Neuronal stem cell (in vitro differentiated cells): ENCODE data around the gene CHST7.

Source experiments
- DNase-seq: peaks from one replicate; pipeline ENCODE4 v3.0.0-alpha.2; 2013; ENCODE audit warnings: low spot score
- H2AFZ ChIP-seq: one replicate; pipeline ENCODE4 v1.6.1; 2013; ENCODE audit warnings: mild to moderate bottlenecking, low read length, inconsistent platforms
- H2AK5ac ChIP-seq: 2 replicates; pipeline ENCODE4 v1.6.1; 2013; ENCODE audit warnings: low read depth, mild to moderate bottlenecking, inconsistent platforms, low read length, moderate library complexity, mixed read lengths
- H2BK120ac ChIP-seq: 2 replicates; pipeline ENCODE4 v1.6.1; 2013; ENCODE audit warnings: low read depth, mild to moderate bottlenecking, inconsistent platforms, low read length, moderate library complexity, mixed read lengths
- H2BK12ac ChIP-seq: one replicate; pipeline ENCODE4 v1.6.1; 2013; ENCODE audit warnings: low read length, inconsistent platforms
- H2BK15ac ChIP-seq: 2 replicates; pipeline ENCODE4 v1.6.1; 2013; ENCODE audit warnings: mild to moderate bottlenecking, low read length, inconsistent platforms, mixed read lengths
- H2BK5ac ChIP-seq: one replicate; pipeline ENCODE4 v1.6.1; 2013; ENCODE audit warnings: inconsistent platforms, mild to moderate bottlenecking, low read length, moderate library complexity
- H3K14ac ChIP-seq: one replicate; pipeline ENCODE4 v1.6.1; 2013; ENCODE audit warnings: low read length, inconsistent platforms
- H3K18ac ChIP-seq: 2 replicates; pipeline ENCODE4 v1.6.1; 2013; ENCODE audit warnings: low read length, inconsistent platforms
- H3K23ac ChIP-seq: 2 replicates; pipeline ENCODE4 v1.6.1; 2013; ENCODE audit warnings: low read depth, mild to moderate bottlenecking, mixed read lengths, low read length, inconsistent platforms; ENCODE audit not compliant: poor library complexity
- H3K27ac ChIP-seq: replicated peaks from 3 replicates; pipeline ENCODE4 v1.5.1; 2013; ENCODE audit warnings: low read length, inconsistent platforms
- H3K27me3 ChIP-seq, 3 experiments: 2 replicates each; pipeline ENCODE4 v1.6.1; 2013; ENCODE audit warnings: low read length in 3 of 3, mild to moderate bottlenecking in 2 of 3, inconsistent platforms in 1 of 3, low read depth in 1 of 3, mixed read lengths in 1 of 3, moderate library complexity in 1 of 3; ENCODE audit not compliant: control insufficient read depth in 3 of 3, insufficient read depth in 3 of 3
- H3K36me3 ChIP-seq, 2 donors: replicated peaks in 1 of 2; 2 replicates each; pipeline ENCODE4 v1.6.1; 2013; ENCODE audit warnings: low read length in 2 of 2; ENCODE audit not compliant: control insufficient read depth in 2 of 2, insufficient read depth in 2 of 2
- H3K4ac ChIP-seq: 2 replicates; pipeline ENCODE4 v1.6.1; 2013; ENCODE audit warnings: inconsistent platforms, mild to moderate bottlenecking, low read length, moderate library complexity
- H3K4me1 ChIP-seq, 2 donors: 1 replicate in 1 of 2; 2 replicates in 1 of 2; pipeline ENCODE4 v1.6.1; 2013; ENCODE audit warnings: low read length in 2 of 2, low read depth in 1 of 2; ENCODE audit not compliant: control insufficient read depth in 2 of 2, insufficient read depth in 1 of 2
- H3K4me2 ChIP-seq: one replicate; pipeline ENCODE4 v1.6.1; 2013; ENCODE audit warnings: mild to moderate bottlenecking, low read length, inconsistent platforms; ENCODE audit not compliant: insufficient read depth, poor library complexity, severe bottlenecking
- H3K4me3 ChIP-seq, 2 donors: 2 replicates each; pipeline ENCODE4 v1.5.1; 2013; ENCODE audit warnings: low read length in 2 of 2, mild to moderate bottlenecking in 2 of 2, inconsistent platforms in 1 of 2, moderate library complexity in 1 of 2
- H3K79me1 ChIP-seq: one replicate; pipeline ENCODE4 v1.6.1; 2013; ENCODE audit warnings: low read depth, mild to moderate bottlenecking, inconsistent platforms, low read length, moderate library complexity
- H3K9ac ChIP-seq: one replicate; pipeline ENCODE4 v1.6.1; 2013; ENCODE audit warnings: mild to moderate bottlenecking, low read depth, low read length, inconsistent platforms; ENCODE audit not compliant: poor library complexity
- H3K9me3 ChIP-seq, 2 donors: replicated peaks in 1 of 2; 2 replicates each; pipeline versions ENCODE3 to v1.6.1; 2013; ENCODE audit warnings: low read length in 2 of 2, mild to moderate bottlenecking in 2 of 2, inconsistent platforms in 1 of 2, low read depth in 1 of 2, mixed read lengths in 1 of 2, moderate library complexity in 1 of 2; ENCODE audit not compliant: control insufficient read depth in 2 of 2, insufficient read depth in 1 of 2
- H4K8ac ChIP-seq: one replicate; pipeline ENCODE4 v1.6.1; 2013; ENCODE audit warnings: low read depth, mild to moderate bottlenecking, inconsistent platforms, low read length, moderate library complexity
- H4K91ac ChIP-seq: one replicate; pipeline ENCODE4 v1.6.1; 2013; ENCODE audit warnings: low read length, low read depth, mild to moderate bottlenecking, inconsistent platforms; ENCODE audit not compliant: poor library complexity
- WGBS, 2 donors: extraction: QIAGEN DNeasy Blood & Tissue Kit; methylation state at CpG; one replicate each; pipeline ENCODE4 v1.1.7; 2013; ENCODE audit warnings: missing lambda C conversion rate in 2 of 2, mixed read lengths in 1 of 2; ENCODE audit not compliant: insufficient read length in 2 of 2, insufficient replicate concordance in 1 of 2; ENCODE audit errors: extremely low coverage in 2 of 2; 5-methylcytosine and 5-hydroxymethylcytosine counted together

The CHST7 gene

DNA sequence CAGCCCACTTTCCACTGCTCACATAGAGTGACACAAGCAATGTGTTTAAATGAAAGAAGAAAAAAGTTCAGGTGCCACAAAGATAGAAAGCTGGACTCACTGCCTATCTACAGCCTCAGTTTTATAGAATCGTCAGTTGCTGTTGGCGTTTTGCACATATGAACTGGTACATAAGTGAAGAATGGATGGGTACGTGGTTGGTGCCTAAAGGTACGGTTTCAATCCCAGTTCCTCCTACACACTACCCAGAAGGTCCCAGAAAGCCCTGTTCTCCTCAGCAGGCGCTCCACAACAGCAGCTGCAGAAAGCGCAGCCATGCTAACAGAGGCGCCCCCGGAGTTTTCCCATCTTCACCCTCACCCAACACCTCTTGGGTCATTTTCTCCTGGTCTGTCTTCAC lies 23.6 kb downstream of the CHST7 start:
- no peak overlapping the region for H2BK120ac ChIP-seq
- WGBS, 2 donors = no CpG with 5 or more reads among the region's 8 CpGs
- no peak overlapping the region for H2BK5ac ChIP-seq
- no peak overlapping the region for H2AFZ ChIP-seq
- H2BK15ac ChIP-seq = no peak overlapping the region
- H4K8ac ChIP-seq = no peak overlapping the region
- no peaks in the 10 kb centered on the region for H3K4me1 ChIP-seq
- no peak overlapping the region for H3K4me3 ChIP-seq
- no peak overlapping the region for H3K23ac ChIP-seq
- no peaks in the 10 kb centered on the region for H3K79me1 ChIP-seq
- no peak overlapping the region for H3K27ac ChIP-seq
- H3K4me2 ChIP-seq = no peak overlapping the region
- H3K4ac ChIP-seq = no peak overlapping the region
- no peak overlapping the region for H3K18ac ChIP-seq
- no peak overlapping the region for H2AK5ac ChIP-seq
- no peak overlapping the region for H3K14ac ChIP-seq
- H2BK12ac ChIP-seq = no peak overlapping the region
- no peaks in the 10 kb centered on the region for H3K27me3 ChIP-seq
- no peak overlapping the region for H3K9ac ChIP-seq
- no peak for DNase-seq
- no peaks in the 10 kb centered on the region for H3K36me3 ChIP-seq
- no peak overlapping the region for H4K91ac ChIP-seq
- H3K9me3 ChIP-seq = no peaks in the 10 kb centered on the region

DNA sequence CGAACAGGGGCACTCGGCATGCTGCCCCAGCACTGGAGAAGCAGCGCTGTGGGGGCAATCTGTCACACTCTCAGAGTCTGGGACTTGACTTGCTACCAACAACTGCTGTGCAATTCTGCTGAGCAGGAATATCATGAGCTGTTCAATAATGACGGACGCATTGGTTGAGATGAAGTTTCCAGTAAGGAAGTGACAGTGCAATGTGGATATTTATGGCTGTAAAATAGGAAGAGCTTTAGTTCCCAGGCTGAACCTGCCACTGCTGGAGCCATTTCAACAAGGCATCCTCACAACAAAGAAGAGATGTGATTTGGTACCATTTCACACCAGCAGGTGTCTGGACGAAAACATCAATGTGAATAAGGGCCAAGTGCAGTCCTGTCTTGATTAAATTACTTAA lies 24.2 kb downstream of the CHST7 start:
- no peak overlapping the region for H3K27ac ChIP-seq
- no peak overlapping the region for H2BK5ac ChIP-seq
- H2BK12ac ChIP-seq = no peak overlapping the region
- H3K4ac ChIP-seq = no peak overlapping the region
- H2BK120ac ChIP-seq = no peak overlapping the region
- H3K9me3 ChIP-seq = no peaks in the 10 kb centered on the region
- H4K91ac ChIP-seq = no peak overlapping the region
- H3K9ac ChIP-seq = no peak overlapping the region
- no peak overlapping the region for H3K18ac ChIP-seq
- no peak for DNase-seq
- no peak overlapping the region for H4K8ac ChIP-seq
- H2BK15ac ChIP-seq = no peak overlapping the region
- H3K36me3 ChIP-seq = no peaks in the 10 kb centered on the region
- no peaks in the 10 kb centered on the region for H3K79me1 ChIP-seq
- H2AFZ ChIP-seq = no peak overlapping the region
- H3K4me2 ChIP-seq = no peak overlapping the region
- H3K27me3 ChIP-seq = no peaks in the 10 kb centered on the region
- H3K4me3 ChIP-seq = no peak overlapping the region
- H3K23ac ChIP-seq = no peak overlapping the region
- H2AK5ac ChIP-seq = no peak overlapping the region
- no peaks in the 10 kb centered on the region for H3K4me1 ChIP-seq
- WGBS, 2 donors = no CpG with 5 or more reads among the region's 6 CpGs
- H3K14ac ChIP-seq = no peak overlapping the region

DNA sequence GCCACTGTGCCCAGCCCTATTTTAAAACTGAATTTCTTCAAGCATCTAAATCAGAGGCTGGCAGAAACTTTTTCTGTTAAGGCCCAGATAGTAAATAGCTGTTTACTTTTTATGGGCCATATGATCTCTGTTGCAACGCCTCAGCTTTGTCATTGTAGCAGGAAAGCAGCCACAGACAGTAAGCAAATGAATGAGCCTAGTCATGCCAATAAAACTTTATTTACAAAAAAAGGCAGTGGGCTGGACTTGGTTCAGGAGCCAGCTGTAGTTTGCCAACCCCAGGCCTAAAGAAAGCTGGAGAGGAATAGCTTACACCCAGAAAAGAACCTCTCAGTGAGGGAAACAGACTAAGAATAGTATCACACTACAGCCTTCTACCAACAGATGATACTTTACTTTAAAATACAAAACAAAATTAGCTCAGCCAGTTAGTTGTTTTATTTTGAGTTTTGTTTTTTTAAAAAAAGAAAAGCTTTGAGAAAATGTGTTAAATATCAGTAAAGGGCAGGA lies 25.5 kb downstream of the CHST7 start:
- H3K9me3 ChIP-seq = no peaks in the 10 kb centered on the region
- H3K14ac ChIP-seq = no peak overlapping the region
- no peak for DNase-seq
- H3K27ac ChIP-seq = no peak overlapping the region
- H3K4me3 ChIP-seq = no peak overlapping the region
- H3K4me1 ChIP-seq = no peaks in the 10 kb centered on the region
- no peaks in the 10 kb centered on the region for H3K36me3 ChIP-seq
- H2BK5ac ChIP-seq = no peak overlapping the region
- H2BK120ac ChIP-seq = no peak overlapping the region
- no peaks in the 10 kb centered on the region for H3K79me1 ChIP-seq
- H2BK12ac ChIP-seq = no peak overlapping the region
- no peak overlapping the region for H3K18ac ChIP-seq
- no peak overlapping the region for H3K9ac ChIP-seq
- no peak overlapping the region for H4K8ac ChIP-seq
- H2BK15ac ChIP-seq = no peak overlapping the region
- no peaks in the 10 kb centered on the region for H3K27me3 ChIP-seq
- H3K4ac ChIP-seq = no peak overlapping the region
- no CpG with 5 or more reads among the region's 1 CpG for WGBS, 2 donors
- H2AFZ ChIP-seq = no peak overlapping the region
- no peak overlapping the region for H3K23ac ChIP-seq
- no peak overlapping the region for H2AK5ac ChIP-seq
- no peak overlapping the region for H4K91ac ChIP-seq
- no peak overlapping the region for H3K4me2 ChIP-seq

DNA sequence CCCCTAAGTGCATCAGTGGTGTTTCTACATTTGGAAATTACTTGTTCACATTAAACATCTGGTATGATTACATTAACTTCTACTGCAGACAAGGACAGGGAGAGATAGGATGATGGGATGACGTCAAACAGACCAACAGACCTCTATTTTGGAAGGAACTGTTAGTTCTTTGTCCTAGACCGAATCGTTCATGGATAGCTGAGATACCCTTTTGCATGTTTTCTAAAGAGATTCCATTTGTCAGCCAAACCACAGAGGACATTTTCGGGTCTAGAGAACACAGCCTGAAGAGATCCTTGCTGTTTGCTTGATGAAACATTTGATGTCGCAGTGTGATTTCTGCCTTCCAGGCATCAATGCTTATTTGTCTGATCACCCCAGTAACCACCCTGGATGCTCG lies 27.7 kb downstream of the CHST7 start:
- H3K9me3 ChIP-seq = no peaks in the 10 kb centered on the region
- no peaks in the 10 kb centered on the region for H3K4me1 ChIP-seq
- no peak overlapping the region for H3K18ac ChIP-seq
- no peak overlapping the region for H2BK12ac ChIP-seq
- no peak overlapping the region for H2AFZ ChIP-seq
- H3K27ac ChIP-seq = no peak overlapping the region
- no peak overlapping the region for H3K14ac ChIP-seq
- H3K4me3 ChIP-seq = no peak overlapping the region
- H4K8ac ChIP-seq = no peak overlapping the region
- no peak overlapping the region for H3K23ac ChIP-seq
- DNase-seq = no peak
- no peaks in the 10 kb centered on the region for H3K36me3 ChIP-seq
- no peaks in the 10 kb centered on the region for H3K79me1 ChIP-seq
- no peak overlapping the region for H3K9ac ChIP-seq
- no peak overlapping the region for H3K4ac ChIP-seq
- no peak overlapping the region for H3K4me2 ChIP-seq
- no peaks in the 10 kb centered on the region for H3K27me3 ChIP-seq
- no peak overlapping the region for H2BK5ac ChIP-seq
- H2AK5ac ChIP-seq = no peak overlapping the region
- H2BK120ac ChIP-seq = no peak overlapping the region
- no peak overlapping the region for H4K91ac ChIP-seq
- H2BK15ac ChIP-seq = no peak overlapping the region
- WGBS, 2 donors = no CpG with 5 or more reads among the region's 6 CpGs
